Measurements from ENCODE around the gene FUOM. TPM values are rescaled to one million over a fixed set of nuclear protein-coding genes. Genes with fewer than 3 reads are reported as not detected.

FUOM gene
- total and polyA plus RNA-seq, 2 experiments from 2014 or later: 30.8 to 33.9 TPM

DNA sequence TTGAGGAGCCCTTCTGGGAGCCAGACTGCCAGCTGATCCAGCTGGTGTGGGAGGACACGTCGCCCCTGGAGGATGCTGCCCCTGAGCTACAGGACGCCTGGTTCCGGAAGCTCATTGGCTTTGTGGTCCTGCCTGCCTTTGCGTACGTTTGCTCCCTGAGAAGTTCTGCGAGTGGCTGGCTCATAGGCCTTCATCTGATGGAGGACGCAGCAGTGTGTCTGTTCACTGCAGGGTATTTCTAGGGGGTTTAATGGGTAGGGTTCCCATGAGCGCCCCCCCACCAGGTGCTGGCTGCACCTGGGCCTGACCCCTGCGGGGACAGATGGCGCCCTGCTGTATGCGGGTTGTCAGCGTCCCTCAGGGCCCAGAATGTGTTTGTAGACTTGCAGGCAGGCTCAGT, 26.3 kb upstream of the FUOM start:
- Mint-ChIP-seq H3K27me3 (ENCODE audit: insufficient read depth, low read depth, poor library complexity) (no peaks in the 10 kb centered on the region), H3K36me3 (ENCODE audit: low read depth) (0 out of 3 replicates have a peak, but pooled peaks cover 3% of the 10 kb centered on the region), H3K4me3 (no peak overlapping the region), H3K4me1 (no peaks in the 10 kb centered on the region), H3K27ac (no peak overlapping the region), H3K9me3 (no peaks in the 10 kb centered on the region)
- no peaks in the 10 kb centered on the region for H3F3A ChIP-seq (replicated peaks; ENCODE audit: low read depth)
- H3K4me2 ChIP-seq: no peak overlapping the region
- no peaks in the 10 kb centered on the region; the same call in 1 of the 2 replicates for H3K36me3 ChIP-seq (ENCODE audit: insufficient read depth)
- ATAC-seq (no peak), DNase-seq (ENCODE audit: low spot score) (no peak)
- H3K27me3 ChIP-seq (ENCODE audit: insufficient read depth): peaks cover 10% of the 10 kb centered on the region; the same call in 1 of the 2 replicates
- no peaks in the 10 kb centered on the region for H3K4me1 ChIP-seq (ENCODE audit: insufficient read depth)
- H2AFZ ChIP-seq: no peak overlapping the region
- H3K27ac ChIP-seq (ENCODE audit: low read depth): no peak overlapping the region
- no peaks in the 10 kb centered on the region for H3K9me2 ChIP-seq (ENCODE audit: insufficient read depth)
- H3K4me3 ChIP-seq: no peak overlapping the region
- TF ChIP-seq CREB1 (CRISPR knock-in tag; IDR thresholded peaks at IDR 0.05; ENCODE audit: low read depth) (no peak), JUNB (IDR thresholded peaks at IDR 0.05; ENCODE audit: unreplicated experiment) (no peak), NANOG (IDR thresholded peaks at IDR 0.05; ENCODE audit: borderline replicate concordance) (no peak), EZH2phosphoT487 (IDR thresholded peaks at IDR 0.05; ENCODE audit: unreplicated experiment) (no peak), POLR2AphosphoS5 (IDR thresholded peaks at IDR 0.05; ENCODE audit: low read depth) (no peak), ZNF114 (CRISPR knock-in tag; IDR thresholded peaks at IDR 0.05) (no peak)
- TF ChIP-seq, protein P1, sequence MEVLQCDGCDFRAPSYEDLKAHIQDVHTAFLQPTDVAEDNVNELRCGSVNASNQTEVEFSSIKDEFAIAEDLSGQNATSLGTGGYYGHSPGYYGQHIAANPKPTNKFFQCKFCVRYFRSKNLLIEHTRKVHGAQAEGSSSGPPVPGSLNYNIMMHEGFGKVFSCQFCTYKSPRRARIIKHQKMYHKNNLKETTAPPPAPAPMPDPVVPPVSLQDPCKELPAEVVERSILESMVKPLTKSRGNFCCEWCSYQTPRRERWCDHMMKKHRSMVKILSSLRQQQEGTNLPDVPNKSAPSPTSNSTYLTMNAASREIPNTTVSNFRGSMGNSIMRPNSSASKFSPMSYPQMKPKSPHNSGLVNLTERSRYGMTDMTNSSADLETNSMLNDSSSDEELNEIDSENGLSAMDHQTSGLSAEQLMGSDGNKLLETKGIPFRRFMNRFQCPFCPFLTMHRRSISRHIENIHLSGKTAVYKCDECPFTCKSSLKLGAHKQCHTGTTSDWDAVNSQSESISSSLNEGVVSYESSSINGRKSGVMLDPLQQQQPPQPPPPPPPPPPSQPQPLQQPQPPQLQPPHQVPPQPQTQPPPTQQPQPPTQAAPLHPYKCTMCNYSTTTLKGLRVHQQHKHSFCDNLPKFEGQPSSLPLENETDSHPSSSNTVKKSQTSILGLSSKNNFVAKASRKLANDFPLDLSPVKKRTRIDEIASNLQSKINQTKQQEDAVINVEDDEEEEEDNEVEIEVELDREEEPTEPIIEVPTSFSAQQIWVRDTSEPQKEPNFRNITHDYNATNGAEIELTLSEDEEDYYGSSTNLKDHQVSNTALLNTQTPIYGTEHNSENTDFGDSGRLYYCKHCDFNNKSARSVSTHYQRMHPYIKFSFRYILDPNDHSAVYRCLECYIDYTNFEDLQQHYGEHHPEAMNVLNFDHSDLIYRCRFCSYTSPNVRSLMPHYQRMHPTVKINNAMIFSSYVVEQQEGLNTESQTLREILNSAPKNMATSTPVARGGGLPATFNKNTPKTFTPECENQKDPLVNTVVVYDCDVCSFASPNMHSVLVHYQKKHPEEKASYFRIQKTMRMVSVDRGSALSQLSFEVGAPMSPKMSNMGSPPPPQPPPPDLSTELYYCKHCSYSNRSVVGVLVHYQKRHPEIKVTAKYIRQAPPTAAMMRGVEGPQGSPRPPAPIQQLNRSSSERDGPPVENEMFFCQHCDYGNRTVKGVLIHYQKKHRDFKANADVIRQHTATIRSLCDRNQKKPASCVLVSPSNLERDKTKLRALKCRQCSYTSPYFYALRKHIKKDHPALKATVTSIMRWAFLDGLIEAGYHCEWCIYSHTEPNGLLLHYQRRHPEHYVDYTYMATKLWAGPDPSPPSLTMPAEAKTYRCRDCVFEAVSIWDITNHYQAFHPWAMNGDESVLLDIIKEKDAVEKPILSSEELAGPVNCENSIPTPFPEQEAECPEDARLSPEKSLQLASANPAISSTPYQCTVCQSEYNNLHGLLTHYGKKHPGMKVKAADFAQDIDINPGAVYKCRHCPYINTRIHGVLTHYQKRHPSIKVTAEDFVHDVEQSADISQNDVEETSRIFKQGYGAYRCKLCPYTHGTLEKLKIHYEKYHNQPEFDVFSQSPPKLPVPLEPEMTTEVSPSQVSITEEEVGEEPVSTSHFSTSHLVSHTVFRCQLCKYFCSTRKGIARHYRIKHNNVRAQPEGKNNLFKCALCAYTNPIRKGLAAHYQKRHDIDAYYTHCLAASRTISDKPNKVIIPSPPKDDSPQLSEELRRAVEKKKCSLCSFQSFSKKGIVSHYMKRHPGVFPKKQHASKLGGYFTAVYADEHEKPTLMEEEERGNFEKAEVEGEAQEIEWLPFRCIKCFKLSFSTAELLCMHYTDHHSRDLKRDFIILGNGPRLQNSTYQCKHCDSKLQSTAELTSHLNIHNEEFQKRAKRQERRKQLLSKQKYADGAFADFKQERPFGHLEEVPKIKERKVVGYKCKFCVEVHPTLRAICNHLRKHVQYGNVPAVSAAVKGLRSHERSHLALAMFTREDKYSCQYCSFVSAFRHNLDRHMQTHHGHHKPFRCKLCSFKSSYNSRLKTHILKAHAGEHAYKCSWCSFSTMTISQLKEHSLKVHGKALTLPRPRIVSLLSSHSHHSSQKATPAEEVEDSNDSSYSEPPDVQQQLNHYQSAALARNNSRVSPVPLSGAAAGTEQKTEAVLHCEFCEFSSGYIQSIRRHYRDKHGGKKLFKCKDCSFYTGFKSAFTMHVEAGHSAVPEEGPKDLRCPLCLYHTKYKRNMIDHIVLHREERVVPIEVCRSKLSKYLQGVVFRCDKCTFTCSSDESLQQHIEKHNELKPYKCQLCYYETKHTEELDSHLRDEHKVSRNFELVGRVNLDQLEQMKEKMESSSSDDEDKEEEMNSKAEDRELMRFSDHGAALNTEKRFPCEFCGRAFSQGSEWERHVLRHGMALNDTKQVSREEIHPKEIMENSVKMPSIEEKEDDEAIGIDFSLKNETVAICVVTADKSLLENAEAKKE (CRISPR knock-in tag; IDR thresholded peaks at IDR 0.05): no peak
- TF ChIP-seq, protein P2, sequence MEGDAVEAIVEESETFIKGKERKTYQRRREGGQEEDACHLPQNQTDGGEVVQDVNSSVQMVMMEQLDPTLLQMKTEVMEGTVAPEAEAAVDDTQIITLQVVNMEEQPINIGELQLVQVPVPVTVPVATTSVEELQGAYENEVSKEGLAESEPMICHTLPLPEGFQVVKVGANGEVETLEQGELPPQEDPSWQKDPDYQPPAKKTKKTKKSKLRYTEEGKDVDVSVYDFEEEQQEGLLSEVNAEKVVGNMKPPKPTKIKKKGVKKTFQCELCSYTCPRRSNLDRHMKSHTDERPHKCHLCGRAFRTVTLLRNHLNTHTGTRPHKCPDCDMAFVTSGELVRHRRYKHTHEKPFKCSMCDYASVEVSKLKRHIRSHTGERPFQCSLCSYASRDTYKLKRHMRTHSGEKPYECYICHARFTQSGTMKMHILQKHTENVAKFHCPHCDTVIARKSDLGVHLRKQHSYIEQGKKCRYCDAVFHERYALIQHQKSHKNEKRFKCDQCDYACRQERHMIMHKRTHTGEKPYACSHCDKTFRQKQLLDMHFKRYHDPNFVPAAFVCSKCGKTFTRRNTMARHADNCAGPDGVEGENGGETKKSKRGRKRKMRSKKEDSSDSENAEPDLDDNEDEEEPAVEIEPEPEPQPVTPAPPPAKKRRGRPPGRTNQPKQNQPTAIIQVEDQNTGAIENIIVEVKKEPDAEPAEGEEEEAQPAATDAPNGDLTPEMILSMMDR (conservative IDR thresholded peaks at IDR 0.05; ENCODE audit: low read depth in 2 of 2): no peak
- H4K20me1 ChIP-seq (replicated peaks; ENCODE audit: insufficient read depth): no peaks in the 10 kb centered on the region
- H3K79me2 ChIP-seq (replicated peaks; ENCODE audit: insufficient read depth): no peaks in the 10 kb centered on the region

Data from GM23338 (cell line).